Mammary epithelial cell (primary cell): ENCODE measurements around the gene PTPN21.

Experiments
- CTCF ChIP-seq, 2 donors: IDR thresholded peaks in 1 of 2; conservative IDR thresholded peaks in 1 of 2; 2 replicates each; pipeline ENCODE4 v1.5.1; 2011 to 2012; ENCODE audit warnings: inconsistent platforms in 2 of 2, low read length in 2 of 2, mild to moderate bottlenecking in 2 of 2, control low read depth in 1 of 2, low read depth in 1 of 2; ENCODE audit not compliant: insufficient read depth in 1 of 2; ENCODE audit errors: extremely low read depth in 1 of 2
- EZH2 ChIP-seq: IDR thresholded peaks from 2 replicates; pipeline ENCODE4 v1.6.1; 2012; ENCODE audit warnings: low read length, inconsistent platforms, borderline replicate concordance

DNA sequence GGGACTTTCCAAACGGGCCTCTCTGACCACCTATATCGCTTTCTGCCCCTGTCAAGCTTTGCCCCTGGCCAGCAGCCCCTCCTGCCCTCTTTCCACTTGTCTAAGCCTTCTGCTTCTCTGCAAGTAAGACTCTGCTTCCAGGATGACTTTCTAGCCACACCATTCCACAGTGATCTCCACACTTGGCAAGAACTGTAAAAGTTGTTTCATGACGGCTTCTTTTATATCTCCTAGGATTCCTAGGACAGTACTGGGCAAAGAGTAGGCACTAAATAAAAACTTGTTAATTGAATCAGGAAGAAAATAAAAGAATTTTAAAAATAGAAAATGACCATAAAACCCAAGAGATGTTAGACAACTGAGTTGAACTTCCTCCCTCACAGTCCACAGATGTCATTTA, 1.8 kb upstream of the PTPN21 start:
- TF ChIP-seq CTCF (conservative IDR thresholded peaks at IDR 0.05 in 1 of 2, IDR thresholded peaks at IDR 0.05 in 1 of 2; ENCODE audit: extremely low read depth in 1 of 2, insufficient read depth in 1 of 2, low read depth in 1 of 2, low read length in 2 of 2) (no peak), EZH2 (no peak)
